ENCODE data around the gene MRPL50.
A peak's percentile ranks its signal among the peaks of the same experiment; 100 is the strongest.
"Not testable (repeated sequence)": the region's sequence is repeated elsewhere in the genome, so short reads cannot be mapped to it uniquely, and the experiment has no call there.

The MRPL50 gene

GRCh38 chr9:101397746-101398067 lies 711 bp downstream of the MRPL50 start:
- H3K4me3 ChIP-seq (ENCODE audit: control insufficient read depth, low read depth, low read length) = peak overlapping the region; percentile 81
- TF ChIP-seq, protein P1, sequence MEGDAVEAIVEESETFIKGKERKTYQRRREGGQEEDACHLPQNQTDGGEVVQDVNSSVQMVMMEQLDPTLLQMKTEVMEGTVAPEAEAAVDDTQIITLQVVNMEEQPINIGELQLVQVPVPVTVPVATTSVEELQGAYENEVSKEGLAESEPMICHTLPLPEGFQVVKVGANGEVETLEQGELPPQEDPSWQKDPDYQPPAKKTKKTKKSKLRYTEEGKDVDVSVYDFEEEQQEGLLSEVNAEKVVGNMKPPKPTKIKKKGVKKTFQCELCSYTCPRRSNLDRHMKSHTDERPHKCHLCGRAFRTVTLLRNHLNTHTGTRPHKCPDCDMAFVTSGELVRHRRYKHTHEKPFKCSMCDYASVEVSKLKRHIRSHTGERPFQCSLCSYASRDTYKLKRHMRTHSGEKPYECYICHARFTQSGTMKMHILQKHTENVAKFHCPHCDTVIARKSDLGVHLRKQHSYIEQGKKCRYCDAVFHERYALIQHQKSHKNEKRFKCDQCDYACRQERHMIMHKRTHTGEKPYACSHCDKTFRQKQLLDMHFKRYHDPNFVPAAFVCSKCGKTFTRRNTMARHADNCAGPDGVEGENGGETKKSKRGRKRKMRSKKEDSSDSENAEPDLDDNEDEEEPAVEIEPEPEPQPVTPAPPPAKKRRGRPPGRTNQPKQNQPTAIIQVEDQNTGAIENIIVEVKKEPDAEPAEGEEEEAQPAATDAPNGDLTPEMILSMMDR (conservative IDR thresholded peaks at IDR 0.05; ENCODE audit: control insufficient read depth, insufficient read depth, low read depth, low read length) = no peak
- peak; percentile 22 for DNase-seq (ENCODE audit: low read depth)

DNA sequence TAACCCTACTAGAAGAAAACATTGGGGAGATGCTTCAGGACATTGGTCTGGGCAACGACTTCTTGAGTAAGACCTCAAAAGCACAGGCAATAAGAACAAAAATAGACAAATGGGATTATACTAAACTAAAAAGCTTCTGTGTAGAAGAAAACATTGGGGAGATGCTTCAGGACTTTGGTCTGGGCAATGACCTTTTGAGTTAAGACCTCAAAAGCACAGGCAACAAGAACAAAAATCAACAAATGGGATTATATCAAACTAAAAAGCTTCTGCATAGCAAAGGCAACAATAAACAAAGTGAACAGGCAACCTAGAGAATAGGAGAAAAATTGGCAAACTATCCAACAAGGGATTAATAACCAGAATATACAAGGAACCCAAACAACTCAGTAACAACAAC lies 3.7 kb downstream of the MRPL50 start:
- TF ChIP-seq, protein P1 (conservative IDR thresholded peaks at IDR 0.05; ENCODE audit: control insufficient read depth, insufficient read depth, low read depth, low read length) = no peak
- no peak overlapping the region for H3K4me3 ChIP-seq (ENCODE audit: control insufficient read depth, low read depth, low read length)
- no peak for DNase-seq (ENCODE audit: low read depth)

- no peak overlapping the region for H3K4me3 ChIP-seq (ENCODE audit: control insufficient read depth, low read depth, low read length)
- TF ChIP-seq, protein P1 (conservative IDR thresholded peaks at IDR 0.05; ENCODE audit: control insufficient read depth, insufficient read depth, low read depth, low read length) = no peak
- no peak for DNase-seq (ENCODE audit: low read depth)
Measured at GRCh38 chr9:101393135-101393534, 5.3 kb downstream of the MRPL50 start.

DNA sequence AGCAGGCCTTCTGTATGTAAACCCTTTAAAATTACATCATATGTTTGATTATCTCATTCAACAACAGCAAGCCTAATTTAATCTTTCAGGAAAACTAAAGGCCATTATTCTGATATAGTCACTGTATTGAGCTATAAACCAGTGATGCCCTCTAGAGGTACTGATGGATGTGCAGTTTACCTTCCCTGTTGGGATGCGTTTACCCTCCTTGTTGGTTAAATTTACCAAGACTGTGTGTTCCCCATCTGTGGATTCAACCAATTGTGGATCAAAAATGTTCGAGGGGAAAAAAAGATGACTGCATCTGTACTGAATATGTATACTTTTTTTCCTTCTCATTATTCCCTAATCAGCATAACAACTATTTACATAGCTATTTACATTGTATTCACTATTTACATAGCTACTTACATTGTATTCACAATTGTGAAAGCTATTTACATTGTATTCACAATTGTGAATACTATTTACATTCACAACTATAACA lies 9.9 kb downstream of the MRPL50 start:
- no peak overlapping the region for H3K4me3 ChIP-seq (ENCODE audit: control insufficient read depth, low read depth, low read length)
- TF ChIP-seq, protein P1 (conservative IDR thresholded peaks at IDR 0.05; ENCODE audit: control insufficient read depth, insufficient read depth, low read depth, low read length) = peak; percentile 51
- DNase-seq (ENCODE audit: low read depth) = peak; percentile 27

- H3K4me3 ChIP-seq (ENCODE audit: control insufficient read depth, low read depth, low read length) = no peak overlapping the region
- TF ChIP-seq, protein P1 (conservative IDR thresholded peaks at IDR 0.05; ENCODE audit: control insufficient read depth, insufficient read depth, low read depth, low read length) = peak; percentile 79
- peak; percentile 74 for DNase-seq (ENCODE audit: low read depth)
Measured at GRCh38 chr9:101387871-101388506, 10.4 kb downstream of the MRPL50 start.

DNA sequence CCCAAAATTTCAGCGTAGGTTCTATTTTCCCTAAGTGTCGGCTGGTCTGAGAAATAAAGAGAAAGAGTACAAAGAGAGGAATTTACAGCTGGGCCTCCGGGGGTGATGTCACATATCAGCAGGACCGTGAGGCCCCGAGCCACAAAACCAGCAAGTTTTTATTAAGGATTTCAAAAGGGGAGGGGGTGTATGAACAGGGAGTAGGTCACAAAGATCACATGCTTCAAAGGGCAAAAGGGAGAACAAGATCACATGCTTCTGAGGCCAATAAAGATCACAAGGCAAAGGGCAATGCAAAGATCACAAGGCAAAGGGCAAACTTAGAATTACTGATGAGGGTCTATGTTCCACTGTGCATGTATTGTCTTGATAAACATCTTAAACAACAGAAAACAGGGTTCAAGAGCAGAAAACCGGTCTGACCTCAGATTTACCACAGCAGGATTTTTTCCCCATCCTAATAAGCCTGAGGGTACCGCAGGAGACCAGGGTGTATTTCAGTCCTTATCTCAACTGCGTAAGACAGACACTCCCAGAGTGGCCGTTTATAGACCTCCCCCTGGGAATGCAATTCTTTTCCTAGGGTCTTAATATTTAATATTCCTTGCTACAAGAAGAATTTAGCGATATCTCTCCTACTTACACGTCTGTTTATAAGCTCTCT lies 13.4 kb downstream of the MRPL50 start, which contains the start of gene BAAT:
BAAT (minus strand) TSS at position 134 of the 664 bp plus-strand sequence. CDS start 13,602 bp downstream, outside the sequence.
- DNase-seq (ENCODE audit: low read depth) = not testable (repeated sequence)

DNA sequence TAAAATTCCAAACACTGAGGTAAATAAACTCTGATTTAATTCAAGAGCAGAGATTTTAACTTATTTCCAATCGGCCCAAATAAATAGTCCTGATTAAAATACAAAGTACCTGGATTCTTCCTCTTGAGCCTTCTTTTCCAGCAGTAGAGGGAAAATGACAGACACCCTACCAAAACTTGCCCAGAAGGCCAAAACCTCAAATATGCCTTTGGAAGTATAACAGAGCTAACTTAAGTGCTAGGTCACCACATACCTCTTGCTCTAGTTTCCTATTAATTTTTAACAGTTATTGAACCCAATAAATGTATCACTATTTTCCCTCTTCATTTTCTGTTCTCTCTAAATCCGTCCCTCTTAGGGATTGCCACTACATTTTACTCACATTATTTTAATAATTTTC lies 15.1 kb downstream of the MRPL50 start:
- TF ChIP-seq, protein P1 (conservative IDR thresholded peaks at IDR 0.05; ENCODE audit: control insufficient read depth, insufficient read depth, low read depth, low read length) = no peak
- no peak for DNase-seq (ENCODE audit: low read depth)
- no peak overlapping the region for H3K4me3 ChIP-seq (ENCODE audit: control insufficient read depth, low read depth, low read length)

More for the DNA sequence above, 13.4 kb downstream of the MRPL50 start, which contains the start of gene BAAT:
- H3K4me3 ChIP-seq (ENCODE audit: control insufficient read depth, low read depth, low read length) = not testable (repeated sequence)
